Type B pancreatic cell (in vitro differentiated cells): ENCODE measurements around the gene HBP1. TPM values are rescaled to one million over a fixed set of nuclear protein-coding genes. Genes with fewer than 3 reads are reported as not detected.

ENCODE experiments used
- DNase-seq: peaks from one replicate; pipeline ENCODE4 v3.0.0; 2021; ENCODE audit warnings: mixed read lengths; ENCODE audit not compliant: unreplicated experiment; ENCODE audit errors: extremely low spot score
- H3K27ac Mint-ChIP-seq: 2 replicates; pipeline ENCODE4 v1.8.0; 2021; ENCODE audit warnings: mild to moderate bottlenecking, mixed read lengths
- H3K27me3 Mint-ChIP-seq: 2 replicates; pipeline ENCODE4 v1.8.0; 2021; ENCODE audit warnings: mixed read lengths
- H3K36me3 Mint-ChIP-seq: 2 replicates; pipeline ENCODE4 v1.8.0; 2021; ENCODE audit warnings: mixed read lengths
- H3K4me1 Mint-ChIP-seq: one replicate; pipeline ENCODE4 v1.8.0; 2021; ENCODE audit warnings: mixed read lengths; ENCODE audit not compliant: unreplicated experiment
- H3K4me3 Mint-ChIP-seq: 2 replicates; pipeline ENCODE4 v1.8.0; 2021; ENCODE audit warnings: mild to moderate bottlenecking, mixed read lengths
- H3K9me3 Mint-ChIP-seq: 2 replicates; pipeline ENCODE4 v1.8.0; 2021; ENCODE audit warnings: mixed read lengths
- CTCF ChIP-seq: fragments of 200-600 bp; sonication (generic); conservative IDR thresholded peaks from 2 replicates; pipeline ENCODE4 v1.5.0; 2021; ENCODE audit warnings: antibody characterized with exemption, mild to moderate bottlenecking
- long read RNA-seq: library from polyadenylated mRNA; unstranded; transcript quantifications from one replicate; pipeline ENCODE4 v2.0.0, GENCODE V29; 2020
- total RNA-seq: library from RNA; stranded (reverse); gene quantifications from 2 replicates; pipeline ENCODE4 v1.2.1, GENCODE V29; 2021; ENCODE audit warnings: low replicate concordance

HBP1 gene
- 51.5 and 56.9 TPM in 2 replicates for total RNA-seq
- long read RNA-seq, transcript HBP1-201 (11 exons, 2,829 nt), result minor isoform, 59 of 328 reads
- long read RNA-seq, transcript HBP1-208 (11 exons, 2,704 nt), result major isoform, 180 of 328 reads
- long read RNA-seq, partial matches to known transcripts, result 59 of 328 reads
- long read RNA-seq, other reads (novel, unspliced or antisense), result 29 of 328 reads

- no peaks in the 10 kb centered on the region for H3K9me3 Mint-ChIP-seq
- peak within 1 kb of the TSS; percentile 99 for H3K4me3 Mint-ChIP-seq
- H3K36me3 Mint-ChIP-seq, result no peaks in the 10 kb centered on the region
- no peak for TF ChIP-seq CTCF
- peaks cover 10% of the 10 kb centered on the region for H3K4me1 Mint-ChIP-seq
- peak within 1 kb of the TSS; percentile 100 for H3K27ac Mint-ChIP-seq
- peaks cover 5% of the 10 kb centered on the region for H3K27me3 Mint-ChIP-seq
- DNase-seq, result peak; percentile 97
Measured at GRCh38 chr7:107168233-107169119, at the start of gene HBP1. Gene HBP1 (plus strand): TSS chr7:107169003. CDS start chr7:107179894, 10,891 bp downstream.

- no peaks in the 10 kb centered on the region for H3K27me3 Mint-ChIP-seq
- H3K36me3 Mint-ChIP-seq, result no peaks in the 10 kb centered on the region
- no peak overlapping the region for H3K27ac Mint-ChIP-seq
- H3K4me1 Mint-ChIP-seq, result peaks cover 9% of the 10 kb centered on the region
- no peak for DNase-seq
- no peak for TF ChIP-seq CTCF
- H3K4me3 Mint-ChIP-seq, result no peak overlapping the region
- H3K9me3 Mint-ChIP-seq, result no peaks in the 10 kb centered on the region
Measured at GRCh38 chr7:107119376-107120105, 49.3 kb upstream of the HBP1 start.

- Mint-ChIP-seq H3K27ac (no peak overlapping the region), H3K4me1 (peaks cover 9% of the 10 kb centered on the region), H3K36me3 (no peaks in the 10 kb centered on the region), H3K9me3 (no peaks in the 10 kb centered on the region), H3K4me3 (no peak overlapping the region), H3K27me3 (no peaks in the 10 kb centered on the region)
- DNase-seq, result no peak
- TF ChIP-seq CTCF, result no peak
Measured at GRCh38 chr7:107122486-107122911, 46.3 kb upstream of the HBP1 start.

- TF ChIP-seq CTCF, result no peak
- Mint-ChIP-seq H3K9me3 (no peaks in the 10 kb centered on the region), H3K27ac (no peak overlapping the region), H3K36me3 (no peaks in the 10 kb centered on the region), H3K27me3 (no peaks in the 10 kb centered on the region), H3K4me3 (no peak overlapping the region), H3K4me1 (peaks cover 9% of the 10 kb centered on the region)
- DNase-seq, result no peak
Measured at GRCh38 chr7:107123392-107123791, 45.4 kb upstream of the HBP1 start.

GRCh38 chr7:107125475-107125874 lies 43.3 kb upstream of the HBP1 start:
- Mint-ChIP-seq H3K4me1 (peaks cover 9% of the 10 kb centered on the region), H3K9me3 (no peaks in the 10 kb centered on the region), H3K36me3 (no peaks in the 10 kb centered on the region), H3K4me3 (no peak overlapping the region), H3K27ac (no peak overlapping the region), H3K27me3 (no peaks in the 10 kb centered on the region)
- DNase-seq, result no peak
- no peak for TF ChIP-seq CTCF
